Tibial nerve (tissue), 4 donors: ENCODE measurements around the gene ANAPC2. TPM values are rescaled to one million over a fixed set of nuclear protein-coding genes. Genes with fewer than 3 reads are reported as not detected.

ENCODE experiments used
- DNase-seq, 2 donors: peaks; one replicate each; pipeline ENCODE4 v3.0.0-alpha.2; 2019; ENCODE audit warnings: low spot score in 2 of 2
- H3K27ac ChIP-seq, 4 donors: fragments of 200-600 bp; sonication (generic) in 3 of 4; one replicate each; pipeline ENCODE4 v1.5.1; 2017 to 2019; ENCODE audit warnings: mild to moderate bottlenecking in 1 of 4
- H3K27me3 ChIP-seq, 2 donors: fragments of 200-600 bp; sonication (generic) in 1 of 2; one replicate each; pipeline versions ENCODE4 v1.5.1 to v1.6.0; 2017 to 2019
- H3K36me3 ChIP-seq, 3 donors: fragments of 200-600 bp; sonication (generic); one replicate each; pipeline ENCODE4 v1.5.1; 2018 to 2019
- H3K4me1 ChIP-seq, 4 donors: fragments of 200-600 bp; sonication (generic) in 3 of 4; one replicate each; pipeline ENCODE4 v1.5.1; 2017 to 2019
- H3K4me3 ChIP-seq, 4 donors: fragments of 200-600 bp; sonication (generic) in 3 of 4; one replicate each; pipeline ENCODE4 v1.5.1; 2017 to 2019; ENCODE audit warnings: mild to moderate bottlenecking in 1 of 4, moderate library complexity in 1 of 4
- H3K9me3 ChIP-seq, 4 donors: fragments of 200-600 bp; sonication (generic) in 3 of 4; one replicate each; pipeline ENCODE4 v1.5.1; 2017 to 2019
- EP300 ChIP-seq, 2 donors: sonication (generic); formaldehyde crosslinking; IDR thresholded peaks; one replicate each; pipeline ENCODE4 v1.6.1; 2017; ENCODE audit warnings: antibody characterized with exemption in 2 of 2, mild to moderate bottlenecking in 1 of 2
- POLR2A ChIP-seq, 2 donors: fragments of 450-650 bp; IDR thresholded peaks; one replicate each; pipeline ENCODE4 v1.6.1; 2017; ENCODE audit warnings: antibody characterized with exemption in 2 of 2, mild to moderate bottlenecking in 2 of 2, moderate library complexity in 2 of 2
- WGBS, 2 donors: methylation state at CpG; one replicate each; pipeline ENCODE4 v1.1.5; 2018; 5-methylcytosine and 5-hydroxymethylcytosine counted together
- total RNA-seq, 4 donors: library from RNA; depleted of rRNA; stranded (reverse); fragments of >200 nt; gene quantifications; one replicate each; pipeline ENCODE4 v1.1.0, GENCODE V29; 2016
- TF ChIP-seq, protein P1 (sequence below), 5 experiments: fragments of 200-600 bp in 3 of 5; fragments of 450-650 bp in 2 of 5; sonication (generic) in 3 of 5; IDR thresholded peaks; one replicate each; pipeline ENCODE4 v1.5.1; 2016 to 2019; ENCODE audit warnings: antibody characterized with exemption in 5 of 5, mild to moderate bottlenecking in 3 of 5, moderate library complexity in 2 of 5

The ANAPC2 gene
- total RNA-seq, 4 donors from 2014 or later, result 41.6 to 73.0 (median 58.9) TPM

DNA sequence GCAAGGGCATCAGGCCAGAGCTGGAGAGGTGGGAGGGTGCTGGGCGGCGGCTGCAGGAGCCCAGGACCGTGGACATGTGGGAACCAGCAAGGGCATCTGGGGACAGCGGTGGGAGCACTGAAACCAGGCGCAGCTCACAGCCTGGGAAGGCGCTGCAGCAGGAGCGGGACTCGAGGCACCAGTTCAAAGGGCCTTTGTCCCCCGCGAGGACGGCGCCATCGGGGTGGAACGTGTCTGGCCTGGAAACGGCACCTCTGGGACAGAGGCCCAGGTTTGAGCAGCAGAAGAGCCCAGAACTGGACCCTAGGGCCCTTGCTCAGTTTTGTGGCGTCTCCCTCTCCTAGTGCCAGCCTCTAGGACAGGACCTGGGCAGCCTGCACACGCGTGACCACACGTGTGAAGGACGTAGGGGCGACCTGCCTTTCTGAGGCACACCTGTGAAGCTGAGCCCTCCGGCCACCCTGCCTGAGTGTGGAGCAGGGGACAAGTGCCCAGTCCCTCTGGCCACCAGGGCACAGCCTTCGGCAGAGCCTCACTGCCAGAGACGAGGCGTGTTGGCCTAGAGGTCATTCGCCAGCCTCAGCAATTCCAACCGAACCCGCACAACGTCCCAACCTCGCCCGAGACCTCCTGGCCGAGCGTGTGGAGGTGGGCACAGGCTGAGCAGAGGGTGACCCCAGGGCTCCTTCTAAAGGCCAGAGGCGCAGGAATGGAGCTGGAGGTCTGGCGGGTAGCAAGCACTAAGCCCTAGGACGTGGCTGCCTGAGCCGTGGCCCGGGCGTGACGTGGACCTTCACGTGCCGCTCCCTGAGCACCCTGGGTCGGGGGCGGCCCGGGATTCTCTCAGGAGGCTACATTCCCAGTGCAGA is 14.3 kb downstream of the ANAPC2 start:
- Histone ChIP-seq H3K9me3 (no peaks in the 10 kb centered on the region), H3K4me1 (peaks cover 0 to 18% (median 5%) of the 10 kb centered on the region in 4 donors), H3K36me3 (peaks cover 0 to 23% (median 0%) of the 10 kb centered on the region in 3 donors), H3K27me3 (peaks cover 4 to 20% of the 10 kb centered on the region in 2 donors), H3K4me3 (no peak overlapping the region), H3K27ac (no peak overlapping the region)
- 82 to 83% methylated on average over 35 to 40 of the region's 45 CpGs for WGBS, 2 donors
- TF ChIP-seq, protein P1, sequence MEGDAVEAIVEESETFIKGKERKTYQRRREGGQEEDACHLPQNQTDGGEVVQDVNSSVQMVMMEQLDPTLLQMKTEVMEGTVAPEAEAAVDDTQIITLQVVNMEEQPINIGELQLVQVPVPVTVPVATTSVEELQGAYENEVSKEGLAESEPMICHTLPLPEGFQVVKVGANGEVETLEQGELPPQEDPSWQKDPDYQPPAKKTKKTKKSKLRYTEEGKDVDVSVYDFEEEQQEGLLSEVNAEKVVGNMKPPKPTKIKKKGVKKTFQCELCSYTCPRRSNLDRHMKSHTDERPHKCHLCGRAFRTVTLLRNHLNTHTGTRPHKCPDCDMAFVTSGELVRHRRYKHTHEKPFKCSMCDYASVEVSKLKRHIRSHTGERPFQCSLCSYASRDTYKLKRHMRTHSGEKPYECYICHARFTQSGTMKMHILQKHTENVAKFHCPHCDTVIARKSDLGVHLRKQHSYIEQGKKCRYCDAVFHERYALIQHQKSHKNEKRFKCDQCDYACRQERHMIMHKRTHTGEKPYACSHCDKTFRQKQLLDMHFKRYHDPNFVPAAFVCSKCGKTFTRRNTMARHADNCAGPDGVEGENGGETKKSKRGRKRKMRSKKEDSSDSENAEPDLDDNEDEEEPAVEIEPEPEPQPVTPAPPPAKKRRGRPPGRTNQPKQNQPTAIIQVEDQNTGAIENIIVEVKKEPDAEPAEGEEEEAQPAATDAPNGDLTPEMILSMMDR (IDR thresholded peaks at IDR 0.05), result no peak
- no peak for TF ChIP-seq EP300 (IDR thresholded peaks at IDR 0.05)
- TF ChIP-seq POLR2A (IDR thresholded peaks at IDR 0.05), result no peak
- DNase-seq, result no peak

DNA sequence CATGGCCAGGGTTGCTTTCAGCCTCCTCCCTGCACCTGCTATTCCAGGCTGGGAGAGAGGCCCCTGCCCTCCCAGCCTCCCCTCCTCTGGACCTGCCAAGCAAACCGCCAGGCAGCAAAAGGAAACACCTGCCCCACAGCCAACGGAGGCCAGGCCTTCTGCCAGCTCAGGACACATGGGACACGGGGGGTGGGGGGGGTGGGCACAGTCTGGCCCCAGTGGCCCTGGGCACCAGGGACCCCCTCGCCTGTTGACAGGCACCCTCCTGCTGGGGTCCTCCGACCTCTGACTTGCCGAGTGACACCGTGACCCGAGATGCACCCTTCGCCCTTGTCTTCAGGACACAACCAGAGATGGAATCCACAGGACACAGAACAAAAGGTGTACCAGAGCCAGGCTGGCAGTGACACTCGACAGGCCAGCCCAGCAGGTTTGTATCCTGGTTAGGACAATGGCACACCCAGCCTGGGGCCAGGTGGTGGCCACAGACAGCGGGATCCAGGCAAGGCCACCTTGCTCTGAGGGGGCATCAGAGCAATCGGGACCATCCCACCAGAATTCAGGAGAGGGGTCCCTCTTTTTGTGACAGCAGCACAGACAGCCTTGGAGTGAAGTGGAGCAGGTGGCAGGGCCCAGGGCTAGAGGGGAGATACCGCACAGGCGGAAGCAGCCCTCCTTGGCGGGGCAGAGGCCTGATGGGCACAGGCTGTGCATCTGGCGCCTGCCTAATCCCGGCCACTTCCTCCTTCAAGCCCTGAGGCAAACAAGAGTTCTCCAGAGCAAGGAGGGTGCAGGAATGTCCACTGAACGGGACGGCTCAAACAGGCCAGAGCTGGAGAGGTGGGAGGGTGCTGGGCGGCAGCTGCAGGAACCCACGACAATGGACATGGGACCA is 15.2 kb downstream of the ANAPC2 start:
- H3K27ac ChIP-seq, result no peak overlapping the region
- no peak for TF ChIP-seq POLR2A (IDR thresholded peaks at IDR 0.05)
- TF ChIP-seq EP300 (IDR thresholded peaks at IDR 0.05), result no peak
- TF ChIP-seq, protein P1 (IDR thresholded peaks at IDR 0.05), result no peak
- H3K27me3 ChIP-seq, result peaks cover 4 to 25% of the 10 kb centered on the region in 2 donors
- no peak overlapping the region for H3K4me3 ChIP-seq
- WGBS, 2 donors, result 55 to 61% methylated on average over 13 to 21 of the region's 21 CpGs
- H3K36me3 ChIP-seq, result peaks cover 0 to 14% (median 0%) of the 10 kb centered on the region in 3 donors
- DNase-seq, result no peak
- no peaks in the 10 kb centered on the region for H3K9me3 ChIP-seq
- peaks cover 0 to 27% (median 11%) of the 10 kb centered on the region in 4 donors for H3K4me1 ChIP-seq

DNA sequence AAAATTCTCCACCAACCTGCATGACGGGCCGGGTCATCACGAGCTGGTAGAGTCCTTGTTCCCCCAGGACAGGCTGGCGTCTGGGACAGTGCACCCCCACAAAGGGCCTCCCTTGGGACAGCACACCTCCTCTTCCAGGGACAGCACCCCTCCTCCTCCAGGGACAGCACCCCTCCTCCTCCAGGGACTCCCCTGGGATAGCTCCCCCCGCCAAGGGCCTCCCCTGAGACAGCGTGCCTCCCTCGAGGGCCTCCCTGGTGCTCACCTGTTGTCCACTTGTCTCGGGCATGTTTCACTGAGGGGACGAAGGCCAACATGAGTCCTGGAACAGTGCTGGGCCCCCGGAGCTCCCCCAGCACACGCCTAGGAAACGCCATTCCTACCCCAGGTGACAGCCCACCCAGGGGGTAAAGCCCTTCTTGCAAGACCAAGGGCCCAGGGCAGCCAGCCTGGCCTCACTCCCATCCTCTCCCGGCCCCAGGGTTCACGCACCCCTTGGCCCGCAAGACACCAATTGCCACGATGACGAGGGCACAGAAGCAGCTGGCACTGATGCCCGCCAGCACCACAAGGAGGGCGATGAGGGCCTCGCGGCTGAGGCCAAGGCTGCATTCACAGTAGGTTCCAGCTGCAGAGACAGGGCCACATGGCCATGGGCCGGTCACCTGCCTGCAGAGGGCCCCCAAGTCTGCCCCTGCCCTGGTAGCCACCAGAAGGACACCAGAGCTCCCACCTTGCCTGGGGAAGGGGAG is 17.0 kb downstream of the ANAPC2 start:
- DNase-seq, result no peak
- H3K4me1 ChIP-seq, result peaks cover 0 to 41% (median 16%) of the 10 kb centered on the region in 4 donors
- no peaks in the 10 kb centered on the region for H3K36me3 ChIP-seq
- H3K27ac ChIP-seq, result no peak overlapping the region
- WGBS, 2 donors, result 81 to 82% methylated on average over 14 to 20 of the region's 22 CpGs
- peaks cover 7 to 43% of the 10 kb centered on the region in 2 donors for H3K27me3 ChIP-seq
- no peak overlapping the region for H3K4me3 ChIP-seq
- no peaks in the 10 kb centered on the region for H3K9me3 ChIP-seq
- TF ChIP-seq POLR2A (IDR thresholded peaks at IDR 0.05) (no peak), EP300 (IDR thresholded peaks at IDR 0.05) (no peak)
- TF ChIP-seq, protein P1 (IDR thresholded peaks at IDR 0.05), result no peak

DNA sequence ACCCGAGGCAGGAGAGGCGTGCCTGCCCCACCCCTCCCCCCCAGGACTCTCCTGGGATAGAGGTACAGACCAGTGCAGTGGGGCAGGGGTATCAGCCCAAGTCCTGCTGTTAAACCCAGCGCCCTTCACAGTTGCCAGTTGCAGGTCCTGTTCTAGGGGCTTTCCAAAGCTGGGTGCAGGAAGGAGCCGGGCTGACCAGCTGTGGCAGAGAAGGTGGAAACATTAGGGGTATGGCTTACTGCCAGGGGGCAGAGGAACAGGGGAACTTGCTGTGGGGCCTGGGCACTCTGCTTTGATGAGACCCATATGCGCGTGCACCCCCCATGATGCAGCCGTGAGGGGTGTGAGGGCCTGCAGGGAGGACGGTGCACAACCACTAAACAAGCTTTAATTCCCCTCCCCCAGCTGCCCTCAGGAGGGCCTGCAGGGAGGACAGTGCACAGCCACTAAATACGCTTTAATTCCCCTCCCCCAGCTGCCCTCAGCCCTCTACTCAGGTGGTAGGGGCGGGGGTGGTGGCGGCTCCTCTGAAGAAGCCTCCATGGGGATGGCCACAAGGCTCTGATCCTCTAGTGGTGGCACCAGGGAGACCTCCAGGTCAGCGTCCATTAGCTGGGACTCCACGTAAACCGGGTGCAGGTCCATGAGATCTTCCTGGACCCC is 17.7 kb downstream of the ANAPC2 start:
- peaks cover 9 to 51% of the 10 kb centered on the region in 2 donors for H3K27me3 ChIP-seq
- H3K9me3 ChIP-seq, result no peaks in the 10 kb centered on the region
- no peaks in the 10 kb centered on the region for H3K36me3 ChIP-seq
- 42 to 46% methylated on average over 8 to 14 of the region's 14 CpGs for WGBS, 2 donors
- peaks cover 0 to 41% (median 16%) of the 10 kb centered on the region in 4 donors for H3K4me1 ChIP-seq
- DNase-seq, result no peak
- H3K4me3 ChIP-seq, result no peak overlapping the region
- TF ChIP-seq EP300 (IDR thresholded peaks at IDR 0.05) (no peak), POLR2A (IDR thresholded peaks at IDR 0.05) (no peak)
- TF ChIP-seq, protein P1 (IDR thresholded peaks at IDR 0.05), result no peak
- no peak overlapping the region for H3K27ac ChIP-seq
